Measurements from ENCODE around the gene ZNF597.

Gene ZNF597

DNA sequence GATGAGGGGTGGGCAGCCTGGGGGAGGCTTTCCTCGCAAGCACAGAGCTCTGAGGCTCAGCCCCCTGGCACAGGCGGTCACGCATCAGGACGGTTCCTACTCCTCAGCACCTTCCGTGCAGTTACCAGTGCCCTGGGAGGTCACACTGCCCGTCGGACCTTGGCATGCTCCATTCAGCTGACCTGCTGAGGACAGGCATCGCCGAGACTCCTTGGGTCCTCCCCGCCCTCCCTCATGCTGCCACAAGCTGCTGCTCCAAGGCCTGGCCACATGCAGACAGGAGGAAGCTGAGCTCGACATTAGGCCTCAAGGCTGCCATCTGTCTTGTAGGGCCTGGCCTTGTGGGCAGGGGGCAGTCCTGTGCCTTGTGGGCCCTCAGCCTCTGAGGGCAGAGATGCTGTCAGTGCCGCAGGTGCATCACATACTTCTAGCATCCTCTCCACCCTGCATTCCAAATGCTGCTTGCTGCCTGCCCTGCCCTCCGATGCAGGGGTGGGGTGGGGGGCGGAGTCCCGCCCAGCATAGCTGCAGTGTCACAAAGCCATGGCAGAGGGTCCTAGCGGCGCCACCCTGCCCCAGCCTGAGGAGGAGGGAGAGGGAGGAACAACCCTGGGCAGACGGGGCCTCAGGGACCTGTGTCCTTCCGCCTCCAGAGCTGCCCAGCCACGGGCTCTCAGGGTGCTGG is 42.7 kb upstream of the ZNF597 start:
- no peak for DNase-seq (ENCODE audit: low read depth)
- no peak overlapping the region for H3K4me3 ChIP-seq (ENCODE audit: low read length)
- TF ChIP-seq, protein P1, sequence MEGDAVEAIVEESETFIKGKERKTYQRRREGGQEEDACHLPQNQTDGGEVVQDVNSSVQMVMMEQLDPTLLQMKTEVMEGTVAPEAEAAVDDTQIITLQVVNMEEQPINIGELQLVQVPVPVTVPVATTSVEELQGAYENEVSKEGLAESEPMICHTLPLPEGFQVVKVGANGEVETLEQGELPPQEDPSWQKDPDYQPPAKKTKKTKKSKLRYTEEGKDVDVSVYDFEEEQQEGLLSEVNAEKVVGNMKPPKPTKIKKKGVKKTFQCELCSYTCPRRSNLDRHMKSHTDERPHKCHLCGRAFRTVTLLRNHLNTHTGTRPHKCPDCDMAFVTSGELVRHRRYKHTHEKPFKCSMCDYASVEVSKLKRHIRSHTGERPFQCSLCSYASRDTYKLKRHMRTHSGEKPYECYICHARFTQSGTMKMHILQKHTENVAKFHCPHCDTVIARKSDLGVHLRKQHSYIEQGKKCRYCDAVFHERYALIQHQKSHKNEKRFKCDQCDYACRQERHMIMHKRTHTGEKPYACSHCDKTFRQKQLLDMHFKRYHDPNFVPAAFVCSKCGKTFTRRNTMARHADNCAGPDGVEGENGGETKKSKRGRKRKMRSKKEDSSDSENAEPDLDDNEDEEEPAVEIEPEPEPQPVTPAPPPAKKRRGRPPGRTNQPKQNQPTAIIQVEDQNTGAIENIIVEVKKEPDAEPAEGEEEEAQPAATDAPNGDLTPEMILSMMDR (IDR thresholded peaks at IDR 0.05; ENCODE audit: insufficient read depth, low read depth, low read length, missing control alignments): no peak

GRCh38 chr16:3485097-3485745 is 41.9 kb upstream of the ZNF597 start:
- no peak overlapping the region for H3K4me3 ChIP-seq (ENCODE audit: low read length)
- TF ChIP-seq, protein P1 (IDR thresholded peaks at IDR 0.05; ENCODE audit: insufficient read depth, low read depth, low read length, missing control alignments): no peak
- DNase-seq (ENCODE audit: low read depth): no peak

DNA sequence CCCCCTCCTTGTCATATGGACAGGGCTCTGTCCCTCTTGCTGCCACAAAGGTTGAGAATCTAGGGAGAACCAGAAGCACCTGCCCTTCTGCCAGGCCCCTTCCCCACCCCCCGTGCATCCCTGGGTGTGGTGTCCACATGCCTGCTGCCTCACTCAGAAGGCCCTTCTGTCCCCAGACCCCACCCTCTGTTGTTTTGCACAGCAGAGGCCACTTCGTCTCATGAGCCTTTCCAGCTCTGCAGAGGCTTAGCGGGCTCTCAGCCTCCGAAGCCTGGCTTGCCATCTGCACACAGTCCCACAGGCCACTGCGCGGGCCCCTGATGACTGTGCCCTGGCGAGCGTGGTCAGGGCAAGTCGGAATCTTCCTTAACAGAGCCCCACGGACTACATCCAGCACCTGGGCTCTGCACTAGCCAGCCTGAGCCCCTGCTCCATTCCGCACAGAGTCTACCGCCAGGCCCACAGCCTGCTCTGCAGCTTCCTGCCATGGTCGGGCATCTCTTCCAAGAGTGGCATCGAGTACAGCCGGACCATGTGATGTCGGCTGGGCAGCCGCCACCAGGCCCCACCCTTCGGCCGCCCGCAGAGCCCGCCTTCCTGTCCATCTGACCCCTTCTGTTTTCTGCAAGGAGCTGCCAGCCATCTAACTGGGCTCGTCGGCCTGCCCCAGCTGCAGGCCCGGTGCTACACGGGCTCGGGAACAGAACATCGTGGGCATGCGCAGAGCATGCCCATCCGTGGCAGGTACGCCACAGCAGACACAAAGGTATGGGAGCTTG is 41.2 kb upstream of the ZNF597 start:
- TF ChIP-seq, protein P1 (IDR thresholded peaks at IDR 0.05; ENCODE audit: insufficient read depth, low read depth, low read length, missing control alignments): no peak
- H3K4me3 ChIP-seq (ENCODE audit: low read length): no peak overlapping the region
- DNase-seq (ENCODE audit: low read depth): no peak

- DNase-seq (ENCODE audit: low read depth): no peak
These were observed 39.4 kb upstream of the ZNF597 start for GRCh38 chr16:3482659-3483241.

GRCh38 chr16:3481696-3482658 is 38.7 kb upstream of the ZNF597 start:
- TF ChIP-seq, protein P1 (IDR thresholded peaks at IDR 0.05; ENCODE audit: insufficient read depth, low read depth, low read length, missing control alignments): no peak

More at GRCh38 chr16:3482659-3483241, 39.4 kb upstream of the ZNF597 start:
- no peak overlapping the region for H3K4me3 ChIP-seq (ENCODE audit: low read length)
- TF ChIP-seq, protein P1 (IDR thresholded peaks at IDR 0.05; ENCODE audit: insufficient read depth, low read depth, low read length, missing control alignments): no peak

More at GRCh38 chr16:3481696-3482658, 38.7 kb upstream of the ZNF597 start:
- no peak overlapping the region for H3K4me3 ChIP-seq (ENCODE audit: low read length)
- no peak for DNase-seq (ENCODE audit: low read depth)

All from epithelial cell of esophagus (primary cell).